ENCODE data around the gene RPL27. TPM values are rescaled to one million over a fixed set of nuclear protein-coding genes. Genes with fewer than 3 reads are reported as not detected.
A peak's percentile ranks its signal among the peaks of the same experiment; 100 is the strongest.

Gene RPL27
- total RNA-seq, 1 donor from 2014 or later = 1,032 TPM

- H3K27me3 ChIP-seq (ENCODE audit: insufficient read depth, low read length) = no peaks in the 10 kb centered on the region
- H3K4me3 Mint-ChIP-seq (ENCODE audit: unreplicated experiment) = peak within 1 kb of the TSS; percentile 100
- H3K36me3 ChIP-seq (ENCODE audit: insufficient read depth, low read length) = no peaks in the 10 kb centered on the region
- TF ChIP-seq EZH2 (IDR thresholded peaks at IDR 0.05; ENCODE audit: insufficient read depth, low read length) (no peak), CTCF (IDR thresholded peaks at IDR 0.05; ENCODE audit: insufficient read depth, low read depth, low read length) (no peak)
- no peaks in the 10 kb centered on the region for H3K9me3 Mint-ChIP-seq (ENCODE audit: unreplicated experiment)
- H3K79me2 ChIP-seq (ENCODE audit: insufficient read depth, low read length) = peaks cover 24% of the 10 kb centered on the region
- H3K4me1 ChIP-seq (ENCODE audit: insufficient read depth, low read length) = peaks cover 17% of the 10 kb centered on the region
- H3K9me3 ChIP-seq (ENCODE audit: insufficient read depth, low read depth, low read length) = no peaks in the 10 kb centered on the region
- no peaks in the 10 kb centered on the region for H3K27me3 Mint-ChIP-seq (ENCODE audit: low read depth, unreplicated experiment)
- peak within 1 kb of the TSS; percentile 85 for H2AFZ ChIP-seq (ENCODE audit: low read depth, low read length)
- peak; percentile 55 for DNase-seq (ENCODE audit: low read depth)
- peaks cover 11% of the 10 kb centered on the region for H3K4me1 Mint-ChIP-seq (ENCODE audit: low read depth, unreplicated experiment)
- H3K27ac ChIP-seq (ENCODE audit: low read depth, low read length) = peak within 1 kb of the TSS; percentile 43
- H3K36me3 Mint-ChIP-seq (ENCODE audit: low read depth, unreplicated experiment) = peaks cover 2% of the 10 kb centered on the region
- H3K9ac ChIP-seq (ENCODE audit: low read length) = peak within 1 kb of the TSS; percentile 83
- H3K4me2 ChIP-seq (ENCODE audit: low read length) = peak within 1 kb of the TSS; percentile 91
- H4K20me1 ChIP-seq (ENCODE audit: insufficient read depth, low read length) = peaks cover 21% of the 10 kb centered on the region
- H3K4me3 ChIP-seq (ENCODE audit: insufficient read depth, low read depth, low read length) = peak within 1 kb of the TSS; percentile 77
- peak within 1 kb of the TSS; percentile 98 for H3K27ac Mint-ChIP-seq (ENCODE audit: unreplicated experiment)
- no peak for FAIRE-seq
Observed at GRCh38 chr17:42980274-42980765, 17.9 kb upstream of the RPL27 start, which contains the start of gene RUNDC1. Gene RUNDC1, plus strand, starts transcription at chr17:42980565. Its CDS starts 12 bp downstream, at chr17:42980577.

GRCh38 chr17:42980766-42981397 lies 17.3 kb upstream of the RPL27 start:
- Histone ChIP-seq H3K4me1 (ENCODE audit: insufficient read depth, low read length) (peaks cover 17% of the 10 kb centered on the region), H3K9ac (ENCODE audit: low read length) (peak overlapping the region; percentile 83), H3K9me3 (ENCODE audit: insufficient read depth, low read depth, low read length) (no peaks in the 10 kb centered on the region), H3K79me2 (ENCODE audit: insufficient read depth, low read length) (peaks cover 25% of the 10 kb centered on the region), H3K4me2 (ENCODE audit: low read length) (peak overlapping the region; percentile 91), H3K27me3 (ENCODE audit: insufficient read depth, low read length) (no peaks in the 10 kb centered on the region), H3K36me3 (ENCODE audit: insufficient read depth, low read length) (peaks cover 4% of the 10 kb centered on the region), H4K20me1 (ENCODE audit: insufficient read depth, low read length) (peaks cover 21% of the 10 kb centered on the region), H2AFZ (ENCODE audit: low read depth, low read length) (peak overlapping the region; percentile 85), H3K27ac (ENCODE audit: low read depth, low read length) (peak overlapping the region; percentile 43), H3K4me3 (ENCODE audit: insufficient read depth, low read depth, low read length) (peak overlapping the region; percentile 77)
- Mint-ChIP-seq H3K4me3 (ENCODE audit: unreplicated experiment) (peak overlapping the region; percentile 100), H3K9me3 (ENCODE audit: unreplicated experiment) (no peaks in the 10 kb centered on the region), H3K27me3 (ENCODE audit: low read depth, unreplicated experiment) (no peaks in the 10 kb centered on the region), H3K36me3 (ENCODE audit: low read depth, unreplicated experiment) (peaks cover 5% of the 10 kb centered on the region), H3K4me1 (ENCODE audit: low read depth, unreplicated experiment) (peaks cover 11% of the 10 kb centered on the region), H3K27ac (ENCODE audit: unreplicated experiment) (peak overlapping the region; percentile 98)
- TF ChIP-seq CTCF (IDR thresholded peaks at IDR 0.05; ENCODE audit: insufficient read depth, low read depth, low read length) = no peak
- no peak for TF ChIP-seq EZH2 (IDR thresholded peaks at IDR 0.05; ENCODE audit: insufficient read depth, low read length)
- no peak for FAIRE-seq
- DNase-seq (ENCODE audit: low read depth) = peak; percentile 58

GRCh38 chr17:42982266-42982665 lies 16.0 kb upstream of the RPL27 start:
- H3K4me3 Mint-ChIP-seq (ENCODE audit: unreplicated experiment) = peak overlapping the region; percentile 100
- Histone ChIP-seq H3K4me3 (ENCODE audit: insufficient read depth, low read depth, low read length) (no peak overlapping the region), H3K27me3 (ENCODE audit: insufficient read depth, low read length) (no peaks in the 10 kb centered on the region), H3K4me2 (ENCODE audit: low read length) (peak overlapping the region; percentile 91), H2AFZ (ENCODE audit: low read depth, low read length) (no peak overlapping the region), H3K9me3 (ENCODE audit: insufficient read depth, low read depth, low read length) (no peaks in the 10 kb centered on the region), H3K4me1 (ENCODE audit: insufficient read depth, low read length) (peaks cover 17% of the 10 kb centered on the region), H3K36me3 (ENCODE audit: insufficient read depth, low read length) (peaks cover 7% of the 10 kb centered on the region), H3K79me2 (ENCODE audit: insufficient read depth, low read length) (peaks cover 25% of the 10 kb centered on the region), H3K9ac (ENCODE audit: low read length) (no peak overlapping the region), H4K20me1 (ENCODE audit: insufficient read depth, low read length) (peaks cover 21% of the 10 kb centered on the region), H3K27ac (ENCODE audit: low read depth, low read length) (no peak overlapping the region)
- peaks cover 10% of the 10 kb centered on the region for H3K36me3 Mint-ChIP-seq (ENCODE audit: low read depth, unreplicated experiment)
- H3K27me3 Mint-ChIP-seq (ENCODE audit: low read depth, unreplicated experiment) = no peaks in the 10 kb centered on the region
- TF ChIP-seq CTCF (IDR thresholded peaks at IDR 0.05; ENCODE audit: insufficient read depth, low read depth, low read length) = no peak
- no peak for TF ChIP-seq EZH2 (IDR thresholded peaks at IDR 0.05; ENCODE audit: insufficient read depth, low read length)
- H3K9me3 Mint-ChIP-seq (ENCODE audit: unreplicated experiment) = no peaks in the 10 kb centered on the region
- DNase-seq (ENCODE audit: low read depth) = no peak
- H3K4me1 Mint-ChIP-seq (ENCODE audit: low read depth, unreplicated experiment) = peaks cover 11% of the 10 kb centered on the region
- H3K27ac Mint-ChIP-seq (ENCODE audit: unreplicated experiment) = no peak overlapping the region
- FAIRE-seq = no peak
